ENCODE measurements around the gene PEMT.

The PEMT gene

GRCh38 chr17:17564896-17565295, 26.6 kb downstream of the PEMT start:
- no peak overlapping the region for H3K4me3 ChIP-seq (ENCODE audit: low read length)
- peak overlapping the region; percentile 22 for H3K9ac ChIP-seq (ENCODE audit: low read length)
- no peaks in the 10 kb centered on the region for H3K36me3 ChIP-seq (ENCODE audit: control insufficient read depth, insufficient read depth, low read length)
- H3K9me3 ChIP-seq (ENCODE audit: control insufficient read depth, low read length), result no peaks in the 10 kb centered on the region
- no peaks in the 10 kb centered on the region for H3K27me3 ChIP-seq (ENCODE audit: control insufficient read depth, insufficient read depth, low read length)
- peaks cover 79% of the 10 kb centered on the region for H3K4me1 ChIP-seq (ENCODE audit: control insufficient read depth, insufficient read depth, low read length)

- H3K9ac ChIP-seq (ENCODE audit: low read length), result peak overlapping the region; percentile 22
- no peaks in the 10 kb centered on the region for H3K9me3 ChIP-seq (ENCODE audit: control insufficient read depth, low read length)
- peaks cover 80% of the 10 kb centered on the region for H3K4me1 ChIP-seq (ENCODE audit: control insufficient read depth, insufficient read depth, low read length)
Observed at GRCh38 chr17:17564323-17564722, 27.2 kb downstream of the PEMT start.

GRCh38 chr17:17563530-17563929, 28.0 kb downstream of the PEMT start:
- Histone ChIP-seq H3K36me3 (ENCODE audit: control insufficient read depth, insufficient read depth, low read length) (no peaks in the 10 kb centered on the region), H3K9ac (ENCODE audit: low read length) (no peak overlapping the region), H3K9me3 (ENCODE audit: control insufficient read depth, low read length) (no peaks in the 10 kb centered on the region), H3K4me1 (ENCODE audit: control insufficient read depth, insufficient read depth, low read length) (peaks cover 76% of the 10 kb centered on the region), H3K27me3 (ENCODE audit: control insufficient read depth, insufficient read depth, low read length) (no peaks in the 10 kb centered on the region), H3K4me3 (ENCODE audit: low read length) (no peak overlapping the region)

More at GRCh38 chr17:17564323-17564722, 27.2 kb downstream of the PEMT start:
- no peak overlapping the region for H3K4me3 ChIP-seq (ENCODE audit: low read length)
- H3K27me3 ChIP-seq (ENCODE audit: control insufficient read depth, insufficient read depth, low read length), result no peaks in the 10 kb centered on the region
- no peaks in the 10 kb centered on the region for H3K36me3 ChIP-seq (ENCODE audit: control insufficient read depth, insufficient read depth, low read length)

GRCh38 chr17:17562146-17562511, 29.4 kb downstream of the PEMT start:
- H3K27me3 ChIP-seq (ENCODE audit: control insufficient read depth, insufficient read depth, low read length), result no peaks in the 10 kb centered on the region
- H3K9ac ChIP-seq (ENCODE audit: low read length), result peak overlapping the region; percentile 44
- H3K4me3 ChIP-seq (ENCODE audit: low read length), result no peak overlapping the region

GRCh38 chr17:17561408-17562145, 29.9 kb downstream of the PEMT start:
- peaks cover 68% of the 10 kb centered on the region for H3K4me1 ChIP-seq (ENCODE audit: control insufficient read depth, insufficient read depth, low read length)

More at GRCh38 chr17:17562146-17562511, 29.4 kb downstream of the PEMT start:
- H3K9me3 ChIP-seq (ENCODE audit: control insufficient read depth, low read length), result no peaks in the 10 kb centered on the region
- H3K4me1 ChIP-seq (ENCODE audit: control insufficient read depth, insufficient read depth, low read length), result peaks cover 71% of the 10 kb centered on the region
- H3K36me3 ChIP-seq (ENCODE audit: control insufficient read depth, insufficient read depth, low read length), result no peaks in the 10 kb centered on the region

GRCh38 chr17:17560975-17561374, 30.5 kb downstream of the PEMT start:
- Histone ChIP-seq H3K4me3 (ENCODE audit: low read length) (no peak overlapping the region), H3K27me3 (ENCODE audit: control insufficient read depth, insufficient read depth, low read length) (no peaks in the 10 kb centered on the region), H3K36me3 (ENCODE audit: control insufficient read depth, insufficient read depth, low read length) (no peaks in the 10 kb centered on the region), H3K4me1 (ENCODE audit: control insufficient read depth, insufficient read depth, low read length) (peaks cover 68% of the 10 kb centered on the region), H3K9me3 (ENCODE audit: control insufficient read depth, low read length) (no peaks in the 10 kb centered on the region), H3K9ac (ENCODE audit: low read length) (peak overlapping the region; percentile 40)

More at GRCh38 chr17:17561408-17562145, 29.9 kb downstream of the PEMT start:
- Histone ChIP-seq H3K27me3 (ENCODE audit: control insufficient read depth, insufficient read depth, low read length) (no peaks in the 10 kb centered on the region), H3K36me3 (ENCODE audit: control insufficient read depth, insufficient read depth, low read length) (no peaks in the 10 kb centered on the region), H3K9me3 (ENCODE audit: control insufficient read depth, low read length) (no peaks in the 10 kb centered on the region), H3K4me3 (ENCODE audit: low read length) (no peak overlapping the region), H3K9ac (ENCODE audit: low read length) (peak overlapping the region; percentile 44)

- no peak overlapping the region for H3K9ac ChIP-seq (ENCODE audit: low read length)
- no peaks in the 10 kb centered on the region for H3K27me3 ChIP-seq (ENCODE audit: control insufficient read depth, insufficient read depth, low read length)
- peaks cover 63% of the 10 kb centered on the region for H3K4me1 ChIP-seq (ENCODE audit: control insufficient read depth, insufficient read depth, low read length)
- no peak overlapping the region for H3K4me3 ChIP-seq (ENCODE audit: low read length)
- no peaks in the 10 kb centered on the region for H3K36me3 ChIP-seq (ENCODE audit: control insufficient read depth, insufficient read depth, low read length)
- H3K9me3 ChIP-seq (ENCODE audit: control insufficient read depth, low read length), result no peaks in the 10 kb centered on the region
Observed at GRCh38 chr17:17560167-17560566, 31.3 kb downstream of the PEMT start.

GRCh38 chr17:17559164-17559563, 32.3 kb downstream of the PEMT start:
- Histone ChIP-seq H3K9me3 (ENCODE audit: control insufficient read depth, low read length) (no peaks in the 10 kb centered on the region), H3K4me1 (ENCODE audit: control insufficient read depth, insufficient read depth, low read length) (peaks cover 53% of the 10 kb centered on the region), H3K9ac (ENCODE audit: low read length) (no peak overlapping the region), H3K36me3 (ENCODE audit: control insufficient read depth, insufficient read depth, low read length) (no peaks in the 10 kb centered on the region), H3K4me3 (ENCODE audit: low read length) (no peak overlapping the region), H3K27me3 (ENCODE audit: control insufficient read depth, insufficient read depth, low read length) (no peaks in the 10 kb centered on the region)

- Histone ChIP-seq H3K4me1 (ENCODE audit: control insufficient read depth, insufficient read depth, low read length) (peaks cover 46% of the 10 kb centered on the region), H3K27me3 (ENCODE audit: control insufficient read depth, insufficient read depth, low read length) (no peaks in the 10 kb centered on the region), H3K9me3 (ENCODE audit: control insufficient read depth, low read length) (no peaks in the 10 kb centered on the region), H3K9ac (ENCODE audit: low read length) (no peak overlapping the region), H3K36me3 (ENCODE audit: control insufficient read depth, insufficient read depth, low read length) (no peaks in the 10 kb centered on the region), H3K4me3 (ENCODE audit: low read length) (no peak overlapping the region)
Observed at GRCh38 chr17:17558431-17558830, 33.1 kb downstream of the PEMT start.

GRCh38 chr17:17557796-17558195, 33.7 kb downstream of the PEMT start:
- Histone ChIP-seq H3K27me3 (ENCODE audit: control insufficient read depth, insufficient read depth, low read length) (no peaks in the 10 kb centered on the region), H3K36me3 (ENCODE audit: control insufficient read depth, insufficient read depth, low read length) (no peaks in the 10 kb centered on the region), H3K9ac (ENCODE audit: low read length) (peak overlapping the region; percentile 15), H3K4me1 (ENCODE audit: control insufficient read depth, insufficient read depth, low read length) (peaks cover 39% of the 10 kb centered on the region), H3K9me3 (ENCODE audit: control insufficient read depth, low read length) (no peaks in the 10 kb centered on the region), H3K4me3 (ENCODE audit: low read length) (no peak overlapping the region)

GRCh38 chr17:17556671-17557070, 34.8 kb downstream of the PEMT start:
- no peak overlapping the region for H3K4me3 ChIP-seq (ENCODE audit: low read length)
- H3K9me3 ChIP-seq (ENCODE audit: control insufficient read depth, low read length), result no peaks in the 10 kb centered on the region

GRCh38 chr17:17555906-17556305, 35.6 kb downstream of the PEMT start:
- no peaks in the 10 kb centered on the region for H3K36me3 ChIP-seq (ENCODE audit: control insufficient read depth, insufficient read depth, low read length)
- no peaks in the 10 kb centered on the region for H3K27me3 ChIP-seq (ENCODE audit: control insufficient read depth, insufficient read depth, low read length)
- H3K9me3 ChIP-seq (ENCODE audit: control insufficient read depth, low read length), result no peaks in the 10 kb centered on the region
- no peak overlapping the region for H3K9ac ChIP-seq (ENCODE audit: low read length)
- no peak overlapping the region for H3K4me3 ChIP-seq (ENCODE audit: low read length)
- peaks cover 24% of the 10 kb centered on the region for H3K4me1 ChIP-seq (ENCODE audit: control insufficient read depth, insufficient read depth, low read length)

More at GRCh38 chr17:17556671-17557070, 34.8 kb downstream of the PEMT start:
- H3K9ac ChIP-seq (ENCODE audit: low read length), result no peak overlapping the region
- no peaks in the 10 kb centered on the region for H3K27me3 ChIP-seq (ENCODE audit: control insufficient read depth, insufficient read depth, low read length)
- peaks cover 28% of the 10 kb centered on the region for H3K4me1 ChIP-seq (ENCODE audit: control insufficient read depth, insufficient read depth, low read length)
- H3K36me3 ChIP-seq (ENCODE audit: control insufficient read depth, insufficient read depth, low read length), result no peaks in the 10 kb centered on the region

All from mucosa of stomach (tissue), 1 donor.